OCI-LY1 (cell line): ENCODE measurements around the gene OPN3.

ENCODE experiments used
- H2AFZ ChIP-seq: fragments of 200-600 bp; sonication (generic), shearing (Covaris generic); 2 replicates; pipeline ENCODE4 v1.6.0; 2014; ENCODE audit warnings: antibody characterized with exemption, mild to moderate bottlenecking, low read length
- H3F3A ChIP-seq: fragments of 200-600 bp; sonication (generic), shearing (Covaris generic); 2 replicates; pipeline ENCODE4 v1.6.0; 2014; ENCODE audit warnings: mild to moderate bottlenecking, antibody characterized with exemption, low read length, moderate library complexity; ENCODE audit not compliant: insufficient read depth
- H3K27ac ChIP-seq: fragments of 200-600 bp; sonication (generic); 2 replicates; pipeline ENCODE4 v1.5.1; 2014; ENCODE audit warnings: low read length, mixed run types, mild to moderate bottlenecking, low read depth; ENCODE audit not compliant: poor library complexity, severe bottlenecking
- H3K27me3 ChIP-seq: fragments of 200-600 bp; sonication (generic); 2 replicates; pipeline ENCODE4 v1.6.0; 2014; ENCODE audit warnings: antibody characterized with exemption, mild to moderate bottlenecking, low read length, moderate library complexity; ENCODE audit not compliant: insufficient read depth
- H3K36me3 ChIP-seq: fragments of 200-600 bp; sonication (generic); 2 replicates; pipeline ENCODE4 v1.6.1; 2014; ENCODE audit warnings: mild to moderate bottlenecking, antibody characterized with exemption, low read length, moderate library complexity, mixed read lengths; ENCODE audit not compliant: insufficient read depth
- H3K4me1 ChIP-seq: fragments of 200-600 bp; sonication (generic); 2 replicates; pipeline ENCODE4 v1.5.1; 2014; ENCODE audit warnings: mild to moderate bottlenecking, low read length, moderate library complexity; ENCODE audit not compliant: insufficient read depth, severe bottlenecking
- H3K4me2 ChIP-seq: fragments of 200-600 bp; sonication (generic), shearing (Covaris generic); 2 replicates; pipeline ENCODE4 v1.6.1; 2014; ENCODE audit warnings: low read length
- H3K4me3 ChIP-seq: fragments of 200-600 bp; sonication (generic); 2 replicates; pipeline ENCODE4 v1.5.1; 2014; ENCODE audit warnings: low read length, low read depth, mild to moderate bottlenecking, mixed read lengths; ENCODE audit not compliant: poor library complexity, severe bottlenecking
- H3K79me2 ChIP-seq: fragments of 200-600 bp; shearing (Covaris generic); 2 replicates; pipeline ENCODE4 v1.6.1; 2016; ENCODE audit warnings: mixed run types, low read length, mixed read lengths; ENCODE audit not compliant: insufficient read depth
- H3K9ac ChIP-seq: fragments of 200-600 bp; sonication (generic), shearing (Covaris generic); 2 replicates; pipeline ENCODE4 v1.6.1; 2014; ENCODE audit warnings: mild to moderate bottlenecking, low read length, mixed read lengths
- H3K9me2 ChIP-seq: fragments of 200-600 bp; sonication (generic), shearing (Covaris generic); 2 replicates; pipeline ENCODE4 v1.6.1; 2014; ENCODE audit warnings: low read depth, mild to moderate bottlenecking, low read length, mixed read lengths
- H3K9me3 ChIP-seq: fragments of 200-600 bp; shearing (Covaris generic); 2 replicates; pipeline ENCODE4 v1.6.1; 2014; ENCODE audit warnings: low read length, mixed read lengths
- H4K20me1 ChIP-seq: fragments of 200-600 bp; sonication (generic), shearing (Covaris generic); 2 replicates; pipeline ENCODE4 v1.6.0; 2016; ENCODE audit warnings: mild to moderate bottlenecking, low read length; ENCODE audit not compliant: insufficient read depth
- CTCF ChIP-seq: fragments of 200-600 bp; sonication (generic), shearing (Covaris generic); IDR thresholded peaks from 2 replicates; pipeline ENCODE4 v1.5.1; 2017; ENCODE audit warnings: mild to moderate bottlenecking, antibody characterized with exemption, low read length, moderate library complexity, mixed read lengths
- EZH2 ChIP-seq: fragments of 200-600 bp; sonication (generic), shearing (Covaris generic); IDR thresholded peaks from 2 replicates; pipeline ENCODE4 v1.8.0; 2017; ENCODE audit warnings: borderline replicate concordance, mixed run types, mild to moderate bottlenecking, antibody characterized with exemption, low read length, moderate library complexity, mixed read lengths

The OPN3 gene

DNA sequence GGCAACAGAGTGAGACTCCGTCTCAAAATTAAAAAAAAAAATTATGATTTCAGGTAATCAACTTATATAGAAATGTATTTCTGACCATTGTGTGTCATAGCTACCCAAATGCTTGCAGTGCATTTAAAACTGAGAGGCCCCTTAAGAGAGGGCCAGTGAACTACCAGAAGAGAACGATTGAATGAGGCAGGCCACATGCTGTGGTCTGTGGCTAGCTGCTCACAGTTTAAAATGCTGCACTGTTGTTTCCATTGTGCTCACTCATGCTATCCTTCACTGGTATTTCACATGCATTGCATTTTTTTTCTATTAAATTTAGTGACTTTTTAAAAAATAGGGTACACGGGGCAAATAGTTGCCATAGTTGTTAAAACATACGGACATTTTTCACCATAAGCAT is 26.0 kb downstream of the OPN3 start:
- no peaks in the 10 kb centered on the region for H3K36me3 ChIP-seq
- no peaks in the 10 kb centered on the region for H3K79me2 ChIP-seq
- no peak overlapping the region for H3K27ac ChIP-seq
- no peaks in the 10 kb centered on the region for H3K4me1 ChIP-seq
- H3F3A ChIP-seq, result no peaks in the 10 kb centered on the region
- TF ChIP-seq CTCF, result no peak
- no peak for TF ChIP-seq EZH2
- no peaks in the 10 kb centered on the region for H3K9me3 ChIP-seq
- H2AFZ ChIP-seq, result no peak overlapping the region
- H3K9ac ChIP-seq, result no peak overlapping the region
- H3K27me3 ChIP-seq, result no peaks in the 10 kb centered on the region
- H3K4me2 ChIP-seq, result no peak overlapping the region
- H4K20me1 ChIP-seq, result no peaks in the 10 kb centered on the region
- H3K9me2 ChIP-seq, result no peaks in the 10 kb centered on the region
- no peak overlapping the region for H3K4me3 ChIP-seq

GRCh38 chr1:241612533-241613477 is 27.4 kb downstream of the OPN3 start:
- H2AFZ ChIP-seq, result no peak overlapping the region
- no peaks in the 10 kb centered on the region for H3K79me2 ChIP-seq
- no peaks in the 10 kb centered on the region for H3K4me1 ChIP-seq

DNA sequence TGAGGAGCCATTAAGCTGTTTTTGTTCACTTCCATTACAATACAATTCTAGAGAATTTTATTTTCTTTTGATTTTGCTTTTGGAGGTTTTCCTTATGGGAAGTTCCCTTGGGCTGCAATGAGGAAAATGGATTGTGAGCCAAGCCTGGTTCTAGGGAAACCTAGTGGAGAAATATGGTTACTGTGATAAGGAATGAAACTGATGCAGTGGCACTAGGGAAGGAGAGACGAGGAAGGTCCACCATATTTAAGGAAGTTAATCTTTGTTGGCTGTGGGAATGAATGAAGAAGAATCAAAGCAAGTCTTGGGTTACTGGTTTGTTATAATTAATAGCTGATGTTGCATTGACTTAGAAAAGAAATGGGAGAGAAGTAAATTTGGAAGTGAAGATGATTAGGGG is 28.4 kb downstream of the OPN3 start:
- TF ChIP-seq CTCF, result no peak
- TF ChIP-seq EZH2, result no peak
- Histone ChIP-seq H3K27ac (no peak overlapping the region), H3K4me2 (no peak overlapping the region), H4K20me1 (no peaks in the 10 kb centered on the region), H3K9ac (no peak overlapping the region), H3K9me3 (no peaks in the 10 kb centered on the region), H3K79me2 (no peaks in the 10 kb centered on the region), H2AFZ (no peak overlapping the region), H3F3A (no peaks in the 10 kb centered on the region), H3K36me3 (no peaks in the 10 kb centered on the region), H3K4me1 (no peaks in the 10 kb centered on the region), H3K4me3 (no peak overlapping the region), H3K9me2 (no peaks in the 10 kb centered on the region), H3K27me3 (no peaks in the 10 kb centered on the region)

More at GRCh38 chr1:241612533-241613477, 27.4 kb downstream of the OPN3 start:
- Histone ChIP-seq H3K9ac (no peak overlapping the region), H3K4me3 (no peak overlapping the region), H3K36me3 (no peaks in the 10 kb centered on the region), H3K27me3 (no peaks in the 10 kb centered on the region), H3K9me2 (no peaks in the 10 kb centered on the region), H4K20me1 (no peaks in the 10 kb centered on the region), H3K4me2 (no peak overlapping the region), H3K9me3 (no peaks in the 10 kb centered on the region), H3K27ac (no peak overlapping the region), H3F3A (no peaks in the 10 kb centered on the region)
- TF ChIP-seq EZH2, result no peak
- TF ChIP-seq CTCF, result no peak
